HG02610 (cell line): Measurements from ENCODE around the gene SEC11C.

Experiments
- ATAC-seq: cut with Tn5 transposase; IDR thresholded peaks from one replicate; pipeline ENCODE4 v1.9.1; 2021; ENCODE audit warnings: mild to moderate bottlenecking, moderate library complexity; ENCODE audit not compliant: unreplicated experiment

SEC11C gene

GRCh38 chr18:59144483-59144882 lies 4.8 kb downstream of the SEC11C start:
- ATAC-seq = no peak

GRCh38 chr18:59145055-59145454 lies 5.4 kb downstream of the SEC11C start:
- ATAC-seq = no peak

DNA sequence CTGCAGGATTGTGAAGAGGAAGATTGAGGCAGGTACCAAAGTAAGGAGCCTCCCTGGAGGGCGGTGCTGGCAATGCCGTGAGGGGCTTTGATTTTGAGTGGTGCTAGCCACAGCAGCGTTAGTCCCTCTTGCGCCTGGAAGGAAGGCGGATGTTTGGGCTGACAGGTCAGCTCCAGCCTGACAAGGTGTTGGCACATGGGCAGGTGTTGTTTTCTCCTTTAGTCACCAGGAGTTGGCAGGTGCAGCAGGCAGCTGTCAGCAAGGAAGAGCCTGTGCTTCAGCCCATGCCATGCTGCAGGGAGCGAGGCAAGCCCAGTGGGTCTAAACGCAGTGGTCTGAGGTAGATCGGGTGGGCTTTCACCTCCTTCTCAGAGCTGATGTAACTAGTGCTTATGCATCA lies 8.5 kb downstream of the SEC11C start:
- ATAC-seq = no peak

DNA sequence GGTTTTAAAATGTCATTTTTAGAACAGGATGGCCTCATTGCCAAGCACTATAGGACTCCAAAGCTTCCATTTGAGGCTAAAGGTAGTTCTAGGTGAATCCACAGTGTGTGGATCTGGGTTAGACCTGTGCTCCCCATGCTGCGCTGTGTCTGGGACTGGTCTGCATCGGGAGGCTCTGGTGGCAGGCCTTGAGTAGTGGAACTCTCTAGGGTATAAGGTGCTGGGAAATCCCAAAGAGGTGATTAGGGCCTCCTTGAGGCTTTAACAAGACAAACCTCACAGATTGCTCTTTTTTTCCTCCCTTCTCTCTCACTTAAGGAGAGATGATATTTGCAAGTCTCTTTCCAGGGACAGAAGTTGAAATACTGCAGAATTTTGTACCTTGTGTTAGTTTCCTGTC lies 9.3 kb downstream of the SEC11C start:
- ATAC-seq = peak; percentile 41

- no peak for ATAC-seq
Observed at GRCh38 chr18:59149416-59149815, 9.7 kb downstream of the SEC11C start.

DNA sequence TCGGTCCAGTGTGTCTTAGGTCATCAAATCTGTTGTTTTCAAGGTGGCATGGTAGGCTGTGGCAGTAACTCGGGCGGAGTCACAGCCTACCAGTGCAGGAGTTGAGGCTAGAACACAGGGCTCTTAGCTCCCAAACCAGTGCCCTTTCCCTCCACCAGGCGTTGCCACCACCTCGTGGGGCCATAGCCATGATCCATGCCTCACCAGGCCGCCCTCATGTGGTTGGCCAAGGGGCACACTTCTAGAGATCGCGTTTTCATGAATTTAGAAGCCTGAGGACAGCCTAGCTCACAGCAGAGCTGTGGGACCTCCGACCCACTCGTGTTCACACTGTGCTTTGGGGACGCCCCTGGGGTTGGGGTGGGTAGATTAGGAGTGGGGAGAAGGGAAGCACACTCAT lies 10.6 kb downstream of the SEC11C start:
- no peak for ATAC-seq

DNA sequence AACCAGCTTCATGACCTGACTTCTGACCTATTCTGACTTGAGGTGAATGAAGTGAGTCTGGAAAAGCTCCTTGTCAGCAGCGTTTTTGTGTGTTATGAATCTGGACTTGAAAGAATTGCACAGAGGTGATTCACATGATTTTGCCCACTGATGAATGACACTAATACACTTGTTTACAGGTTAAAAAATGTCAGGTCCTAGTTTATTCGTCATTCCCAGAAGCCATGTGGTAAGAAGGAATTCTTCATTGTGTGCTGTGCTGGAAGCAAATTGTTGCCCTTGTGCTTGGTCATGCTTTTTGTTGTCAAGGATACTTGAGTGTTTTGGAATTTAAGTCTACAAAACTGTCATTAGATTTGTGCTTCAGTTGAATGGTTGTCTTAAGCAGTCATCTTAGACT lies 15.5 kb downstream of the SEC11C start:
- no peak for ATAC-seq

DNA sequence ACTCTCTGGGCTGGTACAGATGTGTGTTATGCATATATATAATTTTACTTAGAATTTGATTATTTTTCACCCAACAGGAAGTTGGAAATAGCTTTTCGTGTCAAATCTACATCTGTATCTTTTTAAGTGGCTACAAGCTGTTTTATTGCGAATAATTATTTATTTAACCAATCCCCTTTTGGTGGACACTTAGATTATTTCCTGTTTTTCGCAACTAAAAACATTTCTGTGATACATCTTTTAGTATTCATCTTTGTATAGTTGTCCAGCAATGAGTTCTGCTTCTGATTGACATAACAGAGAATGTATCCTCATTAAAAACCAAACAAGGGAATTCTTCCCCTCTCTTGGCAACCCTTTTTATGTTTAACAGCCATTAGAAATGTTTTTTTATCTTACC lies 16.6 kb downstream of the SEC11C start:
- no peak for ATAC-seq

- ATAC-seq = no peak
Observed at GRCh38 chr18:59159265-59159664, 19.6 kb downstream of the SEC11C start.

- ATAC-seq = no peak
Observed at GRCh38 chr18:59159986-59160385, 20.3 kb downstream of the SEC11C start.

- no peak for ATAC-seq
Observed at GRCh38 chr18:59172664-59173249, 33.1 kb downstream of the SEC11C start.

DNA sequence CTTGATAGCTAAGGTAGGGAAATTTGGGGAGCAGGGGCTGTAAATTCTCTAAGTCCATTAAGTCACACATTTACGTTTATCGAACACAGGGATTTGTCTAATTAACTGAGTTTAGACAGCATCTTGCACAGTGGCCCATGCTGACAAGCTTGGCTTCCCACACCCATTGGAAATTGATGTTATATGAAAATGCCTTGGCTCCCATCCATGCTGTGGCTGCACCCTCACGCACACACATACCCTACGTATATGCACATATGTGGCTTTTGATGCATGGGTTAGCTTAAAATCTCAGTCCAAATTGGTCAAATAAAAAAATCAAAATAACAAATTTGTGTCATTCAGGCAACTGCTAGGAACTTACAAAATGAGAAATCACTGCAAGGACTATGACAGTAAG lies 37.8 kb downstream of the SEC11C start:
- ATAC-seq = no peak

- ATAC-seq = no peak
Observed at GRCh38 chr18:59180150-59180845, 40.6 kb downstream of the SEC11C start.

DNA sequence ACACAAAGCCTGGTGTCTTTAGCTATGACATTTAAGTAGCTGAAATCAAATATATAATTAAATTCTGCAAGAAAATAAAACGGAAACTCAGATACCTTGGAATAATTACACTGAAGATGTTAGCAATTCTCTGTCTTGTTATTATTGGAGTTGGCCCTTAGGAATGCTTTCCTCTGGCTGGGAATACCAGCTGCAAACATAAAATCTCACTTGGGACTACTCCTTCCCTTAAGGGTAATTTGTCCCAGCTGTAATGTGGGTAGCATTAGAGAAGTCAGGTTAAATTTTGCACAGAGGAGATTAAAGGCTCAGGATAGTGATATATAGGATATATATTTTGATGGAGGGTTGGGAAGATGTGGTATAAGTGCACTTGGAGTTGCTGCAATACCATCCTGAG lies 43.0 kb downstream of the SEC11C start:
- no peak for ATAC-seq

GRCh38 chr18:59189008-59189407 lies 49.3 kb downstream of the SEC11C start:
- no peak for ATAC-seq

DNA sequence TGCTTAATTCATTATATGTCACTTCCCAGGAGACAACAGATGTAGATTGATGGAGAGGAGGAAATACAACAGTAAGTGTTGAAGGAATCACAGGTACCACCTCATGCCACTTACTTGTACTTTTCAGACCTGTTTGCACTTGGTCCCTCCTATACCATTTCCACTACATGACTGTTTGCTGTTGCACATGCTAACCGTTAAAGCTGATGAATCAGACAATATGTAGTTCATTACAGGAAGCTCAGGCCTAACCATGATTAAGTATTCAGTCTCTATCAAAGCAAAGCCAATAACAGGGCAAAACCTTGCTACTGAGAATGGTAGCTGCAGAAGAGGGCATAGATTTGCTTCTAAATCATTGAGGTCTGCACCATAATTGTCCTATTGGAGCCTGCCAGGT lies 50.1 kb downstream of the SEC11C start:
- no peak for ATAC-seq

DNA sequence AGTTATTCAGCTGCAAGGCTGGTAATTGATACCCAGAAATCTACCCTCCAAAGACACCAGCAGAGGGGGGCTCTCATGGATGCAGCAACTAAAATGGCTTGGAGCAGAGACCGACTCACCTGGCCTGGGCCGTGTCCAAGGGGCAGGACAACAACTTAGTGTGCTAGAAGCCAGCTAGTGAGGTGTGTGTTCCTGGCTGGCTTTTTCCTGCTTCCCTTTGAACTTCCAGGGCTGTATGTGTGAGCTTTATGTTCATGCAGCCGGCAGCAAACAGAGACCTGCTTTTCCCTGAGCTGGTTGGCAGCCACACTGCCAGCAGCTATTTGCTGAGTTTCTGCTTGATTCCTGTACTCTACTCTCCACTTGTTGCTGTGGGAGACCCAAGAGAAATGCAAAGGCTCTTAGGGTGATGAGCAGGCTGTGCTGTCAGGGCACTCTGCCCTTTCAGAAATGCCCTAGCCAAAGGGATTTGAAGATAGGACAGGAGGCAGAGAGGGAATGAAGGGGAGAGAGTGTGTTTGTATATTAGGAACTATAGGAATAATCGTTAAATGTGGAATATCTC lies 56.6 kb downstream of the SEC11C start:
- ATAC-seq = no peak

DNA sequence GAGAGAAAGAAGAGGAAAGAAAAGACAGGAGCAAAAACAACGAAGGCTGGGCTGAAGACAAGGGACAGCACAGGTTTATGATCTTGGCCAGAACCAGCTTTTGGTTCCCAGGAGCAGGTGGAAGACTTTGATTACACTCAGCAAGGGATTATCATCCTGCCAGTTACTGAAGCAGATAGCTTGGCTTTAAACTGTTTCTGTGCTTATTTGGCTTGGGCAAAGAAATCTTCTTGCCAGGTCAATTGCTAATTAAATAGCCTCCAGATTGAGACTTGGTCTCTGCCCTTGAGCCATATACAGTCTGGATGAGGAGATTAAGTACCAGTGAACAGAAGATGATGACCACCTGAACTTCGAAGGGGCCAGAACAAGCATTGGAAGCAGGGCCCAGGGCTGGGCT lies 58.0 kb downstream of the SEC11C start:
- no peak for ATAC-seq

GRCh38 chr18:59198215-59198614 lies 58.5 kb downstream of the SEC11C start:
- ATAC-seq = no peak

GRCh38 chr18:59200787-59201186 lies 61.1 kb downstream of the SEC11C start:
- ATAC-seq = no peak

- no peak for ATAC-seq
Observed at GRCh38 chr18:59202258-59202820, 62.7 kb downstream of the SEC11C start.

DNA sequence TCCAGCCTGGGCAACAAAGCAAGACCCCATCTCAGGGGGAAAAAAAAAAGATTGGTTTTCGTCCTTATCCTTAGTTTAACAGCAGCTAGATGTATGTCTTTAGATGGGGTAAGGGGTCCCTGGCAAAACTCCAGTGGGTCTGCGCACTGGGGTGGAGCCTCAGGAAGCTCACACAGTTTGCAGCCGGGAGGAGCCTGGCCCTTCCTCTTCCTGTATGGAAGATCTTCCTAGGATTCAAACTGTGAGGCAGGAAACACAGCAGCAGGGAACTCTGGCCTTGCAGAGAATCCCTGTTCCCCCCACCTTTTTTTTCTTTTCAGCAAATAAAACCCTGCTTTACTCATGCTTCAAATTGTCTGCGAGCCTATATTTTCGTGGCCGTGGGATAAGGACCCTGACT lies 67.8 kb downstream of the SEC11C start:
- no peak for ATAC-seq
